HCT116 (cell line): ENCODE data around the gene KMT2B.

Source experiments
- ATF3 ChIP-seq: IDR thresholded peaks from 2 replicates; pipeline ENCODE4 v1.6.1; 2012
- CTCF ChIP-seq, 3 experiments: fragments of 200-600 bp in 1 of 3; sonication (generic) in 1 of 3; IDR thresholded peaks in 2 of 3; conservative IDR thresholded peaks in 1 of 3; 2 replicates each; pipeline ENCODE4 v1.5.1; 2012 to 2017; ENCODE audit warnings: low read depth in 2 of 3, low read length in 2 of 3, antibody characterized with exemption in 1 of 3, borderline replicate concordance in 1 of 3, control low read depth in 1 of 3, mild to moderate bottlenecking in 1 of 3, mixed read lengths in 1 of 3, mixed run types in 1 of 3, moderate library complexity in 1 of 3; ENCODE audit not compliant: insufficient read depth in 1 of 3
- EGR1 ChIP-seq: IDR thresholded peaks from 2 replicates; pipeline ENCODE4 v1.6.1; 2012; ENCODE audit warnings: low read depth
- EZH2 ChIP-seq: fragments of 200-600 bp; sonication (generic); IDR thresholded peaks from 2 replicates; pipeline ENCODE4 v1.6.1; 2017; ENCODE audit warnings: antibody characterized with exemption, mixed run types
- JUND ChIP-seq: IDR thresholded peaks from 2 replicates; pipeline ENCODE4 v1.6.1; 2012
- POLR2A ChIP-seq: IDR thresholded peaks from 2 replicates; pipeline ENCODE4 v1.7.0; 2011; ENCODE audit warnings: borderline replicate concordance; ENCODE audit not compliant: insufficient read depth, insufficient read length; ENCODE audit errors: extremely low read depth
- POLR2AphosphoS5 ChIP-seq: IDR thresholded peaks from 2 replicates; pipeline ENCODE4 v1.6.1; 2011; ENCODE audit warnings: mild to moderate bottlenecking, low read depth, low read length, moderate library complexity
- RAD21 ChIP-seq: IDR thresholded peaks from 2 replicates; pipeline ENCODE4 v1.6.1; 2012; ENCODE audit warnings: low read depth, mild to moderate bottlenecking
- SIN3A ChIP-seq: IDR thresholded peaks from 2 replicates; pipeline ENCODE4 v1.6.1; 2012; ENCODE audit warnings: low read depth
- TCF7L2 ChIP-seq: IDR thresholded peaks from 2 replicates; pipeline ENCODE4 v1.7.0; 2011; ENCODE audit warnings: borderline replicate concordance, inconsistent platforms; ENCODE audit not compliant: insufficient read depth, insufficient read length; ENCODE audit errors: extremely low read depth
- ZNF274 ChIP-seq: fragments of 200-500 bp; sonication (Bioruptor generic); IDR thresholded peaks from 2 replicates; pipeline ENCODE4 v1.6.1; 2014; ENCODE audit warnings: mild to moderate bottlenecking, low read depth, low read length, inconsistent platforms

GRCh38 chr19:35774274-35775045 lies 56.7 kb downstream of the KMT2B start:
- TF ChIP-seq POLR2AphosphoS5 (no peak), CTCF (IDR thresholded peaks at IDR 0.05 in 2 of 3, conservative IDR thresholded peaks at IDR 0.05 in 1 of 3; ENCODE audit: borderline replicate concordance in 1 of 3, insufficient read depth in 1 of 3, low read depth in 2 of 3, low read length in 2 of 3) (no peak), EZH2 (no peak), JUND (no peak), RAD21 (no peak), TCF7L2 (no peak), POLR2A (no peak), EGR1 (no peak), ATF3 (no peak), ZNF274 (no peak), SIN3A (no peak)
